HepG2 (cell line): ENCODE measurements around the gene PAIP2. TPM values are rescaled to one million over a fixed set of nuclear protein-coding genes. Genes with fewer than 3 reads are reported as not detected.

Experiments used
- HOMEZ ChIP-seq: IDR thresholded peaks from 2 replicates; pipeline ENCODE4 v1.6.1; 2016; ENCODE audit warnings: low read depth
- IKZF4 ChIP-seq: sonication (generic); formaldehyde crosslinking; IDR thresholded peaks from 2 replicates; pipeline ENCODE4 v1.5.1; 2020; ENCODE audit warnings: borderline replicate concordance, mild to moderate bottlenecking, low read depth, missing genetic modification reagents; ENCODE audit errors: not compliant biosample characterization
- LCORL ChIP-seq, 2 experiments: fragments of 450-650 bp in 1 of 2; sonication (generic) in 1 of 2; formaldehyde crosslinking in 1 of 2; IDR thresholded peaks; 2 replicates each; pipeline versions ENCODE4 v1.5.0 to v1.6.1; 2017 to 2020; ENCODE audit warnings: antibody characterized with exemption in 1 of 2, missing genetic modification reagents in 1 of 2
- LRRFIP1 ChIP-seq: sonication (generic); formaldehyde crosslinking; conservative IDR thresholded peaks from 2 replicates; pipeline ENCODE4 v1.4.0; 2020; ENCODE audit warnings: missing genetic modification reagents
- PBX3 ChIP-seq: sonication (generic); formaldehyde crosslinking; IDR thresholded peaks from 2 replicates; pipeline ENCODE4 v1.8.1; 2023; ENCODE audit warnings: missing genetic modification reagents, inconsistent platforms, borderline replicate concordance
- PHF5A ChIP-seq: IDR thresholded peaks from one replicate; pipeline ENCODE4 v1.6.1; 2018; ENCODE audit warnings: low read depth, missing genetic modification reagents; ENCODE audit not compliant: unreplicated experiment
- SYNCRIP ChIP-seq: fragments of 200-400 bp; formaldehyde crosslinking; IDR thresholded peaks from 2 replicates; pipeline ENCODE4 v1.6.1; 2018; ENCODE audit warnings: mild to moderate bottlenecking, low read depth, low read length; ENCODE audit not compliant: insufficient read depth
- ZNF251 ChIP-seq: sonication (generic); formaldehyde crosslinking; IDR thresholded peaks from 2 replicates; pipeline ENCODE4 v1.9.0; 2021; ENCODE audit warnings: mild to moderate bottlenecking, missing genetic modification reagents
- ZNF335 ChIP-seq: sonication (generic); formaldehyde crosslinking; IDR thresholded peaks from 2 replicates; pipeline ENCODE4 v1.4.0; 2020; ENCODE audit warnings: missing genetic modification reagents
- ZNF558 ChIP-seq: sonication (generic); formaldehyde crosslinking; IDR thresholded peaks from 2 replicates; pipeline ENCODE4 v1.9.0; 2022; ENCODE audit warnings: mild to moderate bottlenecking, missing genetic modification reagents, borderline replicate concordance
- ZNF772 ChIP-seq: sonication (generic); formaldehyde crosslinking; IDR thresholded peaks from 2 replicates; pipeline ENCODE4 v1.5.0; 2020; ENCODE audit warnings: mild to moderate bottlenecking, missing genetic modification reagents
- polyA plus RNA-seq, 8 experiments: library from polyadenylated mRNA; depleted of rRNA in 3 of 8; stranded (reverse) in 7 of 8; unstranded in 1 of 8; fragments of >200 nt; fragmentation: Illumina TruSeq in 4 of 8; extraction: Trizol in 4 of 8; gene quantifications; 2 replicates each; pipeline versions ENCODE4 v1.2.1 to v1.2.3, GENCODE V29; 2011 to 2016; ENCODE audit warnings: low read depth in 4 of 8, missing spikeins in 1 of 8, mixed read lengths in 1 of 8; ENCODE audit not compliant: insufficient read depth in 1 of 8
- total RNA-seq, 5 experiments: library from RNA; depleted of rRNA; stranded (reverse); fragments of >200 nt; fragmentation: Illumina TruSeq; extraction: Trizol; gene quantifications; 2 replicates each; pipeline ENCODE4 v1.2.3, GENCODE V29; 2016; ENCODE audit warnings: low read depth in 1 of 5
- TF ChIP-seq, protein P1 (sequence below): sonication (generic); formaldehyde crosslinking; IDR thresholded peaks from 2 replicates; pipeline ENCODE4 v1.4.0; 2020; ENCODE audit warnings: missing genetic modification reagents

The PAIP2 gene
- total and polyA plus RNA-seq, 2 of the 13 experiments (the other 11 are each of a cell fraction or from before 2014, with no cell fraction given), result 61.5 to 76.3 TPM

GRCh38 chr5:139381837-139382761 lies 40.4 kb downstream of the PAIP2 start (continued):
- TF ChIP-seq IKZF4 (no peak), LRRFIP1 (CRISPR knock-in tag) (no peak), SYNCRIP (no peak), HOMEZ (CRISPR knock-in tag) (no peak), PHF5A (CRISPR knock-in tag) (no peak), ZNF251 (CRISPR knock-in tag) (no peak), ZNF558 (CRISPR knock-in tag) (no peak), PBX3 (CRISPR knock-in tag) (no peak), ZNF772 (CRISPR knock-in tag) (no peak), ZNF335 (CRISPR knock-in tag) (no peak), LCORL (IDR thresholded peaks at IDR 0.05) (no peak), LCORL (CRISPR knock-in tag; IDR thresholded peaks at IDR 0.05) (no peak)
- TF ChIP-seq, protein P1, sequence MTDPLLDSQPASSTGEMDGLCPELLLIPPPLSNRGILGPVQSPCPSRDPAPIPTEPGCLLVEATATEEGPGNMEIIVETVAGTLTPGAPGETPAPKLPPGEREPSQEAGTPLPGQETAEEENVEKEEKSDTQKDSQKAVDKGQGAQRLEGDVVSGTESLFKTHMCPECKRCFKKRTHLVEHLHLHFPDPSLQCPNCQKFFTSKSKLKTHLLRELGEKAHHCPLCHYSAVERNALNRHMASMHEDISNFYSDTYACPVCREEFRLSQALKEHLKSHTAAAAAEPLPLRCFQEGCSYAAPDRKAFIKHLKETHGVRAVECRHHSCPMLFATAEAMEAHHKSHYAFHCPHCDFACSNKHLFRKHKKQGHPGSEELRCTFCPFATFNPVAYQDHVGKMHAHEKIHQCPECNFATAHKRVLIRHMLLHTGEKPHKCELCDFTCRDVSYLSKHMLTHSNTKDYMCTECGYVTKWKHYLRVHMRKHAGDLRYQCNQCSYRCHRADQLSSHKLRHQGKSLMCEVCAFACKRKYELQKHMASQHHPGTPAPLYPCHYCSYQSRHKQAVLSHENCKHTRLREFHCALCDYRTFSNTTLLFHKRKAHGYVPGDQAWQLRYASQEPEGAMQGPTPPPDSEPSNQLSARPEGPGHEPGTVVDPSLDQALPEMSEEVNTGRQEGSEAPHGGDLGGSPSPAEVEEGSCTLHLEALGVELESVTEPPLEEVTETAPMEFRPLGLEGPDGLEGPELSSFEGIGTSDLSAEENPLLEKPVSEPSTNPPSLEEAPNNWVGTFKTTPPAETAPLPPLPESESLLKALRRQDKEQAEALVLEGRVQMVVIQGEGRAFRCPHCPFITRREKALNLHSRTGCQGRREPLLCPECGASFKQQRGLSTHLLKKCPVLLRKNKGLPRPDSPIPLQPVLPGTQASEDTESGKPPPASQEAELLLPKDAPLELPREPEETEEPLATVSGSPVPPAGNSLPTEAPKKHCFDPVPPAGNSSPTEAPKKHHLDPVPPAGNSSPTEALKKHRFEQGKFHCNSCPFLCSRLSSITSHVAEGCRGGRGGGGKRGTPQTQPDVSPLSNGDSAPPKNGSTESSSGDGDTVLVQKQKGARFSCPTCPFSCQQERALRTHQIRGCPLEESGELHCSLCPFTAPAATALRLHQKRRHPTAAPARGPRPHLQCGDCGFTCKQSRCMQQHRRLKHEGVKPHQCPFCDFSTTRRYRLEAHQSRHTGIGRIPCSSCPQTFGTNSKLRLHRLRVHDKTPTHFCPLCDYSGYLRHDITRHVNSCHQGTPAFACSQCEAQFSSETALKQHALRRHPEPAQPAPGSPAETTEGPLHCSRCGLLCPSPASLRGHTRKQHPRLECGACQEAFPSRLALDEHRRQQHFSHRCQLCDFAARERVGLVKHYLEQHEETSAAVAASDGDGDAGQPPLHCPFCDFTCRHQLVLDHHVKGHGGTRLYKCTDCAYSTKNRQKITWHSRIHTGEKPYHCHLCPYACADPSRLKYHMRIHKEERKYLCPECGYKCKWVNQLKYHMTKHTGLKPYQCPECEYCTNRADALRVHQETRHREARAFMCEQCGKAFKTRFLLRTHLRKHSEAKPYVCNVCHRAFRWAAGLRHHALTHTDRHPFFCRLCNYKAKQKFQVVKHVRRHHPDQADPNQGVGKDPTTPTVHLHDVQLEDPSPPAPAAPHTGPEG (CRISPR knock-in tag), result no peak
